HEK293 (cell line): ENCODE results near the gene SLC38A6.

Source experiments
- GLI2 ChIP-seq: fragments of 450-650 bp; formaldehyde crosslinking; IDR thresholded peaks from 2 replicates; pipeline ENCODE4; 2017; ENCODE audit warnings: missing biosample characterization, missing genetic modification characterization, low read depth, borderline replicate concordance
- WT1 ChIP-seq: fragments of 450-650 bp; formaldehyde crosslinking; IDR thresholded peaks from 2 replicates; pipeline ENCODE4 v1.5.1; 2016; ENCODE audit warnings: missing biosample characterization, missing genetic modification characterization
- ZBTB20 ChIP-seq: fragments of 450-650 bp; formaldehyde crosslinking; IDR thresholded peaks from 2 replicates; pipeline ENCODE4 v1.5.1; 2016; ENCODE audit warnings: missing biosample characterization, missing genetic modification characterization
- ZBTB8A ChIP-seq: fragments of 450-650 bp; formaldehyde crosslinking; IDR thresholded peaks from 2 replicates; pipeline ENCODE4 v1.5.1; 2016; ENCODE audit warnings: missing biosample characterization, missing genetic modification characterization
- ZEB2 ChIP-seq: fragments of 450-650 bp; formaldehyde crosslinking; IDR thresholded peaks from 2 replicates; pipeline ENCODE4 v1.5.1; 2016; ENCODE audit warnings: missing biosample characterization, missing genetic modification characterization
- TF ChIP-seq, protein P1 (sequence below): fragments of 450-650 bp; formaldehyde crosslinking; IDR thresholded peaks from 2 replicates; pipeline ENCODE4 v1.5.1; 2016; ENCODE audit warnings: missing biosample characterization, missing genetic modification characterization
- TF ChIP-seq, protein P2 (sequence below): fragments of 450-650 bp; formaldehyde crosslinking; IDR thresholded peaks from 2 replicates; pipeline ENCODE4 v1.5.1; 2016; ENCODE audit warnings: missing biosample characterization, missing genetic modification characterization
- TF ChIP-seq, protein P3 (sequence below): fragments of 450-650 bp; formaldehyde crosslinking; optimal IDR thresholded peaks from 2 replicates; pipeline ENCODE3; 2016; ENCODE audit warnings: missing biosample characterization, mild to moderate bottlenecking, missing genetic modification characterization

DNA sequence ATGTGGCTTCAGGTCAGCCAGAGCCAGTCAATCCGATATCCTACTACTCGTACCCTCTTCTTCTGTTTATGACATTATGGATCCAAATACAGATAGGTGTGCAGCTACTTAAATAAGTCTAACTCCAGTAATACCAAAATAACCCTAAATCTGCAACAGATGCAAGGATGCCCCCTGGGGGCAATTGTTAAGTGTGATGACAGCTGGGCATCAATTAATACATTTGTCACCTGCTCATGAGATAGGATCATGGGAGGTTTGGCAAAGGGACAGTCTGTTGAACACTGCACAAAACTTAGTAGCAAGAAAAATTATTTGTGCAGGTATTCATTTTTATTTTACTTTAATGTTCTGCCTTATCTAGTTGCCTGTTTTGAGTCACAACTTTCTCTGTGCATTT lies 83.2 kb downstream of the SLC38A6 start:
- TF ChIP-seq, protein P1, sequence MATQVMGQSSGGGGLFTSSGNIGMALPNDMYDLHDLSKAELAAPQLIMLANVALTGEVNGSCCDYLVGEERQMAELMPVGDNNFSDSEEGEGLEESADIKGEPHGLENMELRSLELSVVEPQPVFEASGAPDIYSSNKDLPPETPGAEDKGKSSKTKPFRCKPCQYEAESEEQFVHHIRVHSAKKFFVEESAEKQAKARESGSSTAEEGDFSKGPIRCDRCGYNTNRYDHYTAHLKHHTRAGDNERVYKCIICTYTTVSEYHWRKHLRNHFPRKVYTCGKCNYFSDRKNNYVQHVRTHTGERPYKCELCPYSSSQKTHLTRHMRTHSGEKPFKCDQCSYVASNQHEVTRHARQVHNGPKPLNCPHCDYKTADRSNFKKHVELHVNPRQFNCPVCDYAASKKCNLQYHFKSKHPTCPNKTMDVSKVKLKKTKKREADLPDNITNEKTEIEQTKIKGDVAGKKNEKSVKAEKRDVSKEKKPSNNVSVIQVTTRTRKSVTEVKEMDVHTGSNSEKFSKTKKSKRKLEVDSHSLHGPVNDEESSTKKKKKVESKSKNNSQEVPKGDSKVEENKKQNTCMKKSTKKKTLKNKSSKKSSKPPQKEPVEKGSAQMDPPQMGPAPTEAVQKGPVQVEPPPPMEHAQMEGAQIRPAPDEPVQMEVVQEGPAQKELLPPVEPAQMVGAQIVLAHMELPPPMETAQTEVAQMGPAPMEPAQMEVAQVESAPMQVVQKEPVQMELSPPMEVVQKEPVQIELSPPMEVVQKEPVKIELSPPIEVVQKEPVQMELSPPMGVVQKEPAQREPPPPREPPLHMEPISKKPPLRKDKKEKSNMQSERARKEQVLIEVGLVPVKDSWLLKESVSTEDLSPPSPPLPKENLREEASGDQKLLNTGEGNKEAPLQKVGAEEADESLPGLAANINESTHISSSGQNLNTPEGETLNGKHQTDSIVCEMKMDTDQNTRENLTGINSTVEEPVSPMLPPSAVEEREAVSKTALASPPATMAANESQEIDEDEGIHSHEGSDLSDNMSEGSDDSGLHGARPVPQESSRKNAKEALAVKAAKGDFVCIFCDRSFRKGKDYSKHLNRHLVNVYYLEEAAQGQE (tag by site-specific recombination) = no peak
- no peak for TF ChIP-seq GLI2 (tag by site-specific recombination)
- no peak for TF ChIP-seq ZBTB8A
- no peak for TF ChIP-seq ZEB2 (tag by site-specific recombination)
- TF ChIP-seq WT1 (tag by site-specific recombination) = no peak
- TF ChIP-seq, protein P2, sequence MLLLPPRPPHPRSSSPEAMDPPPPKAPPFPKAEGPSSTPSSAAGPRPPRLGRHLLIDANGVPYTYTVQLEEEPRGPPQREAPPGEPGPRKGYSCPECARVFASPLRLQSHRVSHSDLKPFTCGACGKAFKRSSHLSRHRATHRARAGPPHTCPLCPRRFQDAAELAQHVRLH (tag by site-specific recombination) = no peak
- TF ChIP-seq, protein P3, sequence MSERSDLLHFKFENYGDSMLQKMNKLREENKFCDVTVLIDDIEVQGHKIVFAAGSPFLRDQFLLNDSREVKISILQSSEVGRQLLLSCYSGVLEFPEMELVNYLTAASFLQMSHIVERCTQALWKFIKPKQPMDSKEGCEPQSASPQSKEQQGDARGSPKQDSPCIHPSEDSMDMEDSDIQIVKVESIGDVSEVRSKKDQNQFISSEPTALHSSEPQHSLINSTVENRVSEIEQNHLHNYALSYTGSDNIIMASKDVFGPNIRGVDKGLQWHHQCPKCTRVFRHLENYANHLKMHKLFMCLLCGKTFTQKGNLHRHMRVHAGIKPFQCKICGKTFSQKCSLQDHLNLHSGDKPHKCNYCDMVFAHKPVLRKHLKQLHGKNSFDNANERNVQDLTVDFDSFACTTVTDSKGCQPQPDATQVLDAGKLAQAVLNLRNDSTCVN (tag by site-specific recombination) = no peak
- no peak for TF ChIP-seq ZBTB20 (tag by site-specific recombination)
